HUES48 (cell line): Measurements from ENCODE around the gene TLK2.
"Not testable (repeated sequence)": the region's sequence is repeated elsewhere in the genome, so short reads cannot be mapped to it uniquely, and the experiment has no call there.

Source experiments
- H3K27ac ChIP-seq: one replicate; pipeline ENCODE4 v1.7.0; 2013; ENCODE audit warnings: low read depth, low read length, inconsistent platforms
- H3K27me3 ChIP-seq: 2 replicates; pipeline ENCODE4 v1.6.1; 2013; ENCODE audit warnings: mild to moderate bottlenecking, low read length; ENCODE audit not compliant: control insufficient read depth, insufficient read depth
- H3K36me3 ChIP-seq: 2 replicates; pipeline ENCODE4 v1.6.1; 2013; ENCODE audit warnings: low read length; ENCODE audit not compliant: control insufficient read depth, insufficient read depth
- H3K4me1 ChIP-seq: 2 replicates; pipeline ENCODE4 v1.6.1; 2013; ENCODE audit warnings: mild to moderate bottlenecking, low read length; ENCODE audit not compliant: control insufficient read depth, insufficient read depth
- H3K4me3 ChIP-seq: 2 replicates; pipeline ENCODE4 v1.5.1; 2013; ENCODE audit warnings: mild to moderate bottlenecking, low read depth, low read length
- H3K9ac ChIP-seq: 2 replicates; pipeline ENCODE4 v1.6.1; 2013; ENCODE audit warnings: mild to moderate bottlenecking, low read depth, low read length, moderate library complexity
- H3K9me3 ChIP-seq: 2 replicates; pipeline ENCODE4 v1.6.1; 2013; ENCODE audit warnings: low read length; ENCODE audit not compliant: control insufficient read depth, insufficient read depth

Gene TLK2

DNA sequence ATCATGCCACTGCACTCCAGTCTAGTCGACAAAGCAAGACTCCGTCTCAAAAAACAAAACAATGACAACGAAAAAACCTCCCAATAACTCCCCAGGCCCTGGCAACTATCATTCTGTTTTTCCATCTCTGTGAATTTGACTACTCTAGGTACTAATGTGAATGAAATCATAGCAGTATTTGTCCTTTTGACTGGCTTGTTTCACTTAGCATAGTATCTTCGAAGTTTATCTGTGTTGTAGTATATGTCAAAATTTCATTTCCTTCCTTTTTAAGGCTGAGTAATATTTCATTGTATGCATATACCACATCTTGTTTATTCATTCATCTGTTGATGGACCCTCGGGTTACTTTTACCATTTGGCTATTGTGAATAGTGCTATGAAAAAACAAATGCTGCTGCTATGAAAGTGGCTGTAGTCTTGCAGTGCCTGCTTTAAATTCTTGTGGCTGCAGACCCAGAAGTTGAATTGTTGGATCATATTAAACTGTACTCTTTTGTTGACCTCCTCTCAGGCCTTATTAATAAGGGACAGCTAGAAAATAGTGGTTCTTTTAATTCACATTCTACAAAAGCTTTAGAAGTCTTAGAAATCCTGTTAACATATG, 14.5 kb downstream of the TLK2 start:
- not testable (repeated sequence) for H3K4me1 ChIP-seq, H3K4me3 ChIP-seq, H3K27me3 ChIP-seq, H3K9ac ChIP-seq, H3K27ac ChIP-seq, H3K9me3 ChIP-seq, H3K36me3 ChIP-seq

DNA sequence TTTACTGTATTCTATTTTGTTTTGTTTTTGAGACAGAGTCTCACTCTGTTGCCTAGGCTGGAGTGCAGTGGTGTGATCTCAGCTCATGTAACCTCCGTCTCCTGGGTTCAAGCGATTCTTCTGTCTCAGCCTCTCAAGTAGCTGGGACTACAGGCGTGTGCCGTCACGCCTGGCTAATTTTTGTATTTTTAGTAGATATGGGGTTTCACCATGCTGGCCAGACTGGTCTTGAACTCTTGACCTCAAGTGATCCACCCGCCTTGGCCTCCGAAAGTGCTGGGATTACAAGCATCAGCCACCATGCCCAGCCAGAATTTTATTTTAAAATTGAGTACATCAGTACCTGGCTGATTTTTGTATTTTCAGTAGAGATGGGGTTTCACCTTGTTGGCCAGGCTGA, 15.4 kb downstream of the TLK2 start:
- H3K36me3 ChIP-seq, H3K4me3 ChIP-seq, H3K27me3 ChIP-seq, H3K27ac ChIP-seq, H3K4me1 ChIP-seq, H3K9me3 ChIP-seq, H3K9ac ChIP-seq: not testable (repeated sequence)

DNA sequence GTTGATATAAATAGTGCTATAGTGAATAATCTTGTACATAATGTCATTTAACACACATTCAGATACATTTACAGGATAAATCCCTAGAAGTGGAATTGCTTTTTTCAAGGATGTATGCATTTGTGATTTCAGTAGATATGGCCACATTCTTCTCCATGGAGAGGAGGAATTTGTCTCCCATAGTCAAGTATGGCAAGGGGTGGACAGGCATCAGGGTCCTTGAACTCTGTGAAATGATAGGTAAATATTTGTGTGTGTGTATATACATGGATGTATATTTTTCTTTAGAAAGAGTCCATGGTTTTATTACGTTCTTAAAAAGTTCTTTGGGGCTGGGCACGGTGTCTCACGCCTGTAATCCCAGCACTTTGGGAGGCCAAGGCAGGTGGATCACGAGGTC, 17.7 kb downstream of the TLK2 start:
- not testable (repeated sequence) for H3K4me3 ChIP-seq, H3K36me3 ChIP-seq, H3K27ac ChIP-seq, H3K27me3 ChIP-seq, H3K9me3 ChIP-seq, H3K9ac ChIP-seq, H3K4me1 ChIP-seq

DNA sequence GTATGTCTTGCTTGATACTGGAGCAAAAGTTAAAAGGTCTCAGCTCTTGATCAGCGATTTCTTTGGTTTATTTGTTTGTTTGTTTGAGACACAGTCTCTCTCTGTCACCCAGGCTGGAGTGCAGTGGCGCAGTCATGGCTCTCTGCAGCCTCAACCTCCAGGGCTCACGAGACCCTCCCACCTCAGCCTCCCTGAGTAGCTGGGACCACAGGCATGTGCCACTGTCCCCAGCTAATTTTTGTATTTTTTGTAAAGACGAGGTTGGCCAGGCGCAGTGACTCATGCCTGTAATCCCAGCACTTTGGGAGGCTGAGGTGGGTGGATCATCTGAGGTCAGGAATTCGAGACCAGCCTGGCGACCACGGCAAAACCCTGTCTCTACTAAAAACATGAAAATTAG, 20.2 kb downstream of the TLK2 start:
- H3K4me3 ChIP-seq, H3K36me3 ChIP-seq, H3K9ac ChIP-seq, H3K4me1 ChIP-seq, H3K27me3 ChIP-seq, H3K27ac ChIP-seq, H3K9me3 ChIP-seq: not testable (repeated sequence)

DNA sequence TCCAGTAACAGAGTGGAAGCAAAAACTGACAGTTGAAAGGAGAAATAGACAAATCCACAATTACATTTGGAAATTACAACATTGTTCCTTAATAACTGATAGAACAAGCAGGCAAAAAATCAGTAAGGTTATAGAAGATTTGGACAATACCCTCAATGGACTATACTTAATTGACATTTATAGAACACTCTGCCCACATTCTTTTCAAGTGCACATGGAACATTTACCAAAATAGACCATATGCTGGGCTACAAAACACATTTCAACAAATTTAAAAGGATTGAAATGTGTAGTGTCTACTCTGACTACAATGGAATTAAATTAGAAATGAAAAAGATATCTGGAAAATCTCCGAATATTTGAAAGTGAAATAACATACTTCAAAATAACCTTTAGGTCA, 21.8 kb downstream of the TLK2 start:
- not testable (repeated sequence) for H3K9me3 ChIP-seq, H3K4me1 ChIP-seq, H3K27me3 ChIP-seq, H3K4me3 ChIP-seq, H3K9ac ChIP-seq, H3K36me3 ChIP-seq, H3K27ac ChIP-seq

DNA sequence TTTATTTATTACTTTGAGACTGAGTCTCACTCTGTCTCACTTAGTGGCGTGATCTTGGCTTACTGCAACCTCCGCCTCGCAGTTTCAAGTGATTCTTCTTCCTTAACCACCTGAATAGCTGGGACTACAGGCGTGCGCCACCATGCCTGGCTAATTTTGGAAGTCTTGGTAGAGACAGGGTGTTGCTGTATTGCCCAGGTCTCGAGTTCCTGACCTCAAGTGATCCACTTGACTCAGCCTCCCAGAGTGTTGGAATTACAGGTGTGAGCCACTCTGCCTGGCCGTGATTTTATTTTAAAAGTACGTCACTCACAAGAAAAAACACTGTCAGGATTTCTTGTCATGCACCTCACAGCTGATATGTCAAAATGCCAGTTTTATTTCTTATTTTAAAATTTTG, 26.2 kb downstream of the TLK2 start:
- not testable (repeated sequence) for H3K9me3 ChIP-seq, H3K9ac ChIP-seq, H3K27ac ChIP-seq

DNA sequence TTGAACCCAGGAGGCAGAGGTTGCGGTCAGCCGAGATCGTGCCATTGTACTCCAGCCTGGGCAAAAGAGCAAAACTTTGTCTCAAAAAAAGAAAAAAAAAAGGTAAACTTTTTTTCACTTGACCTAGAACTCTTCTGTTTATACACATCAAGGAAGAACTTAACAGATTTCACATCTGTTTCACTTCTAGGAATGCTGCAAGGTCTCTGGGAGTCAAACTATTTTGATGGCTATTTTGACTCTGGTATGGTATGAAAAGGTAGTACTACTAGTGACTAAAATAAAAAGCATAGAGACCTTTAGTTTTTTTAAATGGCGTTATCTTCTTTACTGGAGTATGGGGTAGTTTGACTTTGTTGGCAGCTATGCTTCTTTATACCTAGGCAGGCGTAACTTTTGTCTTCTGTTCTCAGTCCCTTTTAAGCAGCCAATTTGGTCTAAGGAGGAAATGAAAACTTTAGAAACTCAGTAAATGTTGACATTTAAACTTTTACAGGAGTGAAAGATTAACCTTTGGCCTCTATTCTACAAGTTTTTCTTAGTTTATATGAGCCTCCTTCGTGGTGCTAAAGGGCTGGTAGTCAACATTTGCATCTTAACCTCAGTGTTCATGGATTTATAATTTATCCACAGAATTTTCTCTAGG, 28.7 kb downstream of the TLK2 start:
- not testable (repeated sequence) for H3K4me3 ChIP-seq, H3K9me3 ChIP-seq, H3K9ac ChIP-seq, H3K27me3 ChIP-seq, H3K36me3 ChIP-seq, H3K4me1 ChIP-seq
- peak overlapping the region; percentile 33 for H3K27ac ChIP-seq

More for the DNA sequence above, 26.2 kb downstream of the TLK2 start:
- not testable (repeated sequence) for H3K4me1 ChIP-seq, H3K36me3 ChIP-seq, H3K27me3 ChIP-seq, H3K4me3 ChIP-seq

DNA sequence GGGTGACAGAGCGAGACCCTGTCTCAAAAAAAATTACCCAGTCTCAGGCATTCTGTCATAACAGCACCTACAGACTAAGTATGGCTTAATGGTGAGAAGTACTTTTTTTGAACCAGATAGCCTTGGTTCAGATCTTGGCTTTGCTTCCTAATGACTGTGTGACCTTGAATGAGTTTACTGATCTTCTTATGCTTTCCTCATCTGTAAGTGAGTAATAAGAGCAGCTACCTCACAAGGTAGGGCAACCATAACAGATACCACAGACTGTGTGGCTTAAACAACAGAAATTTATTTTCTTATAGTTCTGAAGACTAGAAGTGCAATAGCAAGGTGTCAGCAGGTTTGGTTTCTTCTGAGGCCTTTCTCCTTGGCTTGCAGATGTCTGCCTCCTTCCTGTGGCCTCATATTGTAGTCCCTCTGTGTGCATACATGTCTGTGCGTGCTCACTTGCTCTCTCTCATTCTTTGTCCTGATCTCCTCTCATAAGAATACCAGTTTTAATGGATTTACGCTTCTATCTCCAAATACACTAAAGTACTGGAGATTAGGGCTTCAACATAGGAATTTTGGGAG, 31.7 kb downstream of the TLK2 start:
- not testable (repeated sequence) for H3K4me1 ChIP-seq, H3K9me3 ChIP-seq, H3K27me3 ChIP-seq, H3K4me3 ChIP-seq, H3K9ac ChIP-seq, H3K36me3 ChIP-seq, H3K27ac ChIP-seq

DNA sequence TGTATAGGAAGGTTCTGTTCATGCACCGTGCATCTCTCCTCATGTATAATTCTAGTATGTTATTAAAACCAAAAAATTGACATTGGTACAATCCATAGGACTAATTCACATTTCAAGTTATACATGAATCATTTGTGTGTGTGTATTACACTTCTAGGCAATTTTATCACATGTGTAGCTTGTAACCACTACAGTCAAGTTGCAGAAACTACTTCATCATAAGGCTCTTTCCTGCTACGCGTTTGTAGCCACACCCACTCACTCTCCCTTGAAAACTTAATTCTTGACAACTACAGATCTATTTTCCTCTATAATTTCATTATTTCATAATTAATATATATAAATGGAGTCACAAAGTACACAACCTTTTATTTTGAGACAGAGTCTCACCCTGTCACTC, 32.4 kb downstream of the TLK2 start:
- not testable (repeated sequence) for H3K9me3 ChIP-seq, H3K27me3 ChIP-seq, H3K4me1 ChIP-seq, H3K4me3 ChIP-seq, H3K36me3 ChIP-seq, H3K27ac ChIP-seq, H3K9ac ChIP-seq

DNA sequence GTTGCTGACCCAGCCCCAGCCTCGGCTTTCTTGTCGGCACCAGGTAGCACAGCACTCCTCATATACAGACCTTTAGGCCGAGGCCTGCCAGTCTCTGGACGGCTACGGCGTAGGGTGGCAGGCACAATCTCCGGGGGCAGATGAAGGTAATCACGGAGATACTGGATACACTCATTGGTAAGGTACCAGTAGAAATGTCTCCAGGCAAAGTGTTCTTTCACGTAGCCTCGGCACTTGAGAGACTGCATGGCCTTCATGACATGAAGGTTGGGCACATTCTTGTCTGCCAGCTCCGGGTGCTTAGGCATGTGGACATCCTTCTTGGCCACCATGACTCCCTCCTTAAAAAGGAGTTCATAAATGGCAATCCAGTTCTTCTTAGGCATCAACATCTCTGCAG, 37.8 kb downstream of the TLK2 start:
- not testable (repeated sequence) for H3K27ac ChIP-seq, H3K9ac ChIP-seq, H3K4me1 ChIP-seq, H3K9me3 ChIP-seq, H3K4me3 ChIP-seq, H3K27me3 ChIP-seq
- H3K36me3 ChIP-seq: peaks cover 12% of the 10 kb centered on the region

DNA sequence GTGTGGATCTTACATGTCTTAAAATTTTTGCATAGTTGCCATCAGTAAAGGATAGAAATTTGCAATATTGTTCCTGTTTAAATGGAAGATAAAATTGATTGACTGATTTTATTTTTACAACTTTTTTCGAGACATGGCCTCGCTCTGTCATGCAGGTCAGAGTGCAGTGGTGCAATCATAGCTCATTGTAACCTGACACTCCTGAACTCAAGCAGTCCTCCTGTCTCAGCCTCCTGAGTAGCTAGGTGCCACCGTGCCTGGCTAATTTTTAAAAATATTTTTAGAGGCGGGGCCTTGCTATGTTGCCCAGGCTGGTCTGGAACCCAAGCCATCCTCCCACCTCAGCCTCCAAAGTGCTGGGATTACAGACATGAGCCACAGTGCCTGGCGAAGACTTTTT, 42.7 kb downstream of the TLK2 start:
- H3K9me3 ChIP-seq, H3K9ac ChIP-seq, H3K4me1 ChIP-seq, H3K27me3 ChIP-seq, H3K27ac ChIP-seq, H3K4me3 ChIP-seq: not testable (repeated sequence)
- peaks cover 35% of the 10 kb centered on the region for H3K36me3 ChIP-seq
